Lower leg skin (tissue), 4 donors: ENCODE measurements around the gene BNC1. TPM values are rescaled to one million over a fixed set of nuclear protein-coding genes. Genes with fewer than 3 reads are reported as not detected.

Experiments used
- DNase-seq, 2 donors: peaks; one replicate each; pipeline ENCODE4 v3.0.0-alpha.2; 2019; ENCODE audit warnings: low spot score in 2 of 2
- H3K4me3 ChIP-seq: fragments of 200-600 bp; sonication (generic); 2 replicates; pipeline ENCODE4 v1.5.1; 2017; ENCODE audit warnings: mild to moderate bottlenecking, low read depth; ENCODE audit not compliant: poor library complexity, severe bottlenecking
- CTCF ChIP-seq, 3 donors: fragments of 450-650 bp; IDR thresholded peaks; one replicate each; pipeline ENCODE4 v1.5.1; 2016; ENCODE audit warnings: antibody characterized with exemption in 3 of 3, mild to moderate bottlenecking in 3 of 3, moderate library complexity in 2 of 3
- POLR2A ChIP-seq, 2 donors: fragments of 450-650 bp; IDR thresholded peaks; one replicate each; pipeline ENCODE4 v1.6.1; 2016 to 2017; ENCODE audit warnings: antibody characterized with exemption in 2 of 2, mild to moderate bottlenecking in 1 of 2, moderate library complexity in 1 of 2
- WGBS, 2 donors: methylation state at CpG; one replicate each; pipeline ENCODE4 v1.1.5; 2018; 5-methylcytosine and 5-hydroxymethylcytosine counted together
- intact Hi-C: fragments of 100-400 bp; cut with DNase I; formaldehyde crosslinking; loops from one replicate; pipeline ENCODE4 v1.15.0; 2023; ENCODE audit warnings: low total_unique reads
- total RNA-seq, 4 donors: library from RNA; depleted of rRNA; stranded (reverse); fragments of >200 nt; gene quantifications; one replicate each; pipeline ENCODE4 v1.1.0, GENCODE V29; 2016

The BNC1 gene
- total RNA-seq, 4 donors from 2014 or later = 26.2 to 31.6 (median 28.8) TPM

GRCh38 chr15:83304861-83305703, 20.6 kb upstream of the BNC1 start:
- DNase-seq = peak in 1 of 2 donors; percentile 14
- no peak for TF ChIP-seq CTCF (IDR thresholded peaks at IDR 0.05)
- no peak for TF ChIP-seq POLR2A (IDR thresholded peaks at IDR 0.05)
- intact Hi-C loops = no loop called here
- no peak overlapping the region for H3K4me3 ChIP-seq
- 73 to 78% methylated on average over 10 of the region's 10 CpGs for WGBS, 2 donors

GRCh38 chr15:83303535-83303934, 19.1 kb upstream of the BNC1 start:
- no peak for TF ChIP-seq CTCF (IDR thresholded peaks at IDR 0.05)
- no peak for TF ChIP-seq POLR2A (IDR thresholded peaks at IDR 0.05)
- intact Hi-C loops = no loop called here
- peak in 1 of 2 donors; percentile 20 for DNase-seq
- WGBS, 2 donors = 68 to 73% methylated on average over 3 of the region's 3 CpGs
- no peak overlapping the region for H3K4me3 ChIP-seq

- 91 to 100% methylated on average over 1 of the region's 1 CpG for WGBS, 2 donors
- intact Hi-C loops = no loop called here
- H3K4me3 ChIP-seq = no peak overlapping the region
- no peak for TF ChIP-seq CTCF (IDR thresholded peaks at IDR 0.05)
- no peak for DNase-seq
Observed at GRCh38 chr15:83300826-83301225, 16.4 kb upstream of the BNC1 start.

- 51 to 53% methylated on average over 3 of the region's 3 CpGs for WGBS, 2 donors
Observed at GRCh38 chr15:83299462-83299861, 15.0 kb upstream of the BNC1 start.

GRCh38 chr15:83295417-83295816, 11.0 kb upstream of the BNC1 start:
- peak in 1 of 2 donors; percentile 7 for DNase-seq
- 90 to 91% methylated on average over 6 of the region's 6 CpGs for WGBS, 2 donors
- intact Hi-C loops = no loop called here
- no peak overlapping the region for H3K4me3 ChIP-seq
- no peak for TF ChIP-seq CTCF (IDR thresholded peaks at IDR 0.05)
- TF ChIP-seq POLR2A (IDR thresholded peaks at IDR 0.05) = no peak

More at GRCh38 chr15:83299462-83299861, 15.0 kb upstream of the BNC1 start:
- TF ChIP-seq CTCF (IDR thresholded peaks at IDR 0.05) = no peak
- no peak for TF ChIP-seq POLR2A (IDR thresholded peaks at IDR 0.05)
- intact Hi-C loops = no loop called here
- DNase-seq = peak in 1 of 2 donors; percentile 64
- H3K4me3 ChIP-seq = no peak overlapping the region
